HepG2 (cell line): Measurements from ENCODE around the gene DCAF16. TPM values are rescaled to one million over a fixed set of nuclear protein-coding genes. Genes with fewer than 3 reads are reported as not detected.

Experiments
- ATAC-seq: fragments of 200-7000 bp; cut with Tn5 transposase; 3 replicates; pipeline ENCODE4 v1.9.1; 2020; ENCODE audit warnings: mild to moderate bottlenecking, moderate library complexity
- BruUV-seq: library from RNA; stranded (reverse); fragments of 400-500 nt; replicated peaks from 2 replicates; lab custom pipeline; 2021; lab: Mats Ljungman, UMichigan
- CTCF ChIA-PET: fragments of 300-600 bp; formaldehyde crosslinking; extraction: SDS; loops from one replicate; lab custom pipeline; 2021; ENCODE audit warnings: low total read pairs, inconsistent platforms, low intra/inter-chr PET ratio; lab: Yijun Ruan, JAX
- POLR2A ChIA-PET: fragments of 350-600 bp; sonication (Branson Sonifier 250); formaldehyde crosslinking; loops from one replicate; lab custom pipeline; 2020; ENCODE audit warnings: antibody characterized with exemption, inconsistent platforms; lab: Yijun Ruan, JAX
- DNase-seq: peaks from one replicate; pipeline ENCODE4 v3.0.0-alpha.2; 2015; ENCODE audit warnings: low spot score
- FAIRE-seq: peaks from 3 replicates; lab custom pipeline; 2011; peaks lifted over from hg19 to GRCh38; lab: Jason Lieb, UNC
- H2AFZ ChIP-seq: one replicate; pipeline ENCODE4 v1.6.1; 2011; ENCODE audit warnings: low read length, inconsistent platforms
- H3K27ac ChIP-seq: fragments of 300-600 bp; 3 replicates; pipeline ENCODE4 v1.8.0; 2011; ENCODE audit warnings: mixed run types, mild to moderate bottlenecking, mixed read lengths, low read length, inconsistent platforms; ENCODE audit not compliant: insufficient read depth; ENCODE audit errors: extremely low read length
- H3K27me3 ChIP-seq, 2 experiments: fragments of 200-600 bp in 1 of 2; 2 replicates in 1 of 2; 3 replicates in 1 of 2; pipeline versions ENCODE4 v1.6.0 to v1.8.0; 2011; ENCODE audit warnings: low read length in 2 of 2, mild to moderate bottlenecking in 2 of 2, moderate library complexity in 2 of 2, inconsistent platforms in 1 of 2; ENCODE audit not compliant: insufficient read depth in 2 of 2, control insufficient read depth in 1 of 2
- H3K36me3 ChIP-seq, 2 experiments: fragments of 200-600 bp in 1 of 2; replicated peaks in 1 of 2; 2 replicates in 1 of 2; 3 replicates in 1 of 2; pipeline versions ENCODE4 v1.5.1 to v1.8.0; 2011; ENCODE audit warnings: low read length in 2 of 2, inconsistent platforms in 1 of 2; ENCODE audit not compliant: insufficient read depth in 2 of 2, control insufficient read depth in 1 of 2
- H3K4me1 ChIP-seq: 2 replicates; pipeline ENCODE4 v1.5.1; 2012; ENCODE audit warnings: low read length, inconsistent platforms; ENCODE audit not compliant: insufficient read depth
- H3K4me2 ChIP-seq: 2 replicates; pipeline ENCODE4 v1.6.0; 2011; ENCODE audit warnings: low read depth, low read length, inconsistent platforms
- H3K4me3 ChIP-seq, 3 experiments: fragments of 200-600 bp in 1 of 3; sonication (generic), shearing (Covaris generic) in 1 of 3; replicated peaks in 1 of 3; 2 replicates each; pipeline ENCODE4 v1.5.1; 2011 to 2016; ENCODE audit warnings: low read length in 3 of 3, inconsistent platforms in 2 of 3, low read depth in 2 of 3, mild to moderate bottlenecking in 2 of 3, control low read depth in 1 of 3, mixed read lengths in 1 of 3; ENCODE audit not compliant: insufficient read depth in 1 of 3
- H3K79me2 ChIP-seq: one replicate; pipeline ENCODE4 v1.6.1; 2011; ENCODE audit warnings: low read length, inconsistent platforms; ENCODE audit not compliant: insufficient read depth
- H3K9ac ChIP-seq: 2 replicates; pipeline ENCODE4 v1.6.0; 2011; ENCODE audit warnings: mild to moderate bottlenecking, low read depth, low read length, inconsistent platforms; ENCODE audit not compliant: insufficient read depth
- H3K9me3 ChIP-seq: 2 replicates; pipeline ENCODE4 v1.5.1; 2012; ENCODE audit warnings: mild to moderate bottlenecking, low read length
- H4K20me1 ChIP-seq: 2 replicates; pipeline ENCODE4 v1.6.0; 2011; ENCODE audit warnings: inconsistent platforms, mild to moderate bottlenecking, low read length, moderate library complexity; ENCODE audit not compliant: insufficient read depth
- GLMP ChIP-seq: sonication (generic); formaldehyde crosslinking; IDR thresholded peaks from 2 replicates; pipeline ENCODE4 v1.9.0; 2021; ENCODE audit warnings: missing genetic modification reagents, mild to moderate bottlenecking, borderline replicate concordance
- NR2F1 ChIP-seq, 2 experiments: fragments of 450-650 bp in 1 of 2; formaldehyde crosslinking in 1 of 2; IDR thresholded peaks; 2 replicates each; pipeline versions ENCODE4 v1.5.0 to v1.6.1; 2016 to 2020; ENCODE audit warnings: mild to moderate bottlenecking in 1 of 2, missing compliant biosample characterization in 1 of 2, missing genetic modification reagents in 1 of 2, moderate library complexity in 1 of 2
- THRA ChIP-seq: sonication (generic); formaldehyde crosslinking; IDR thresholded peaks from 2 replicates; pipeline ENCODE4 v1.4.0; 2020; ENCODE audit warnings: missing genetic modification reagents, borderline replicate concordance
- ZNF318 ChIP-seq: sonication (generic); formaldehyde crosslinking; IDR thresholded peaks from 2 replicates; pipeline ENCODE4 v1.4.0; 2020; ENCODE audit warnings: mild to moderate bottlenecking, missing genetic modification reagents
- ZNF703 ChIP-seq: sonication (generic); formaldehyde crosslinking; IDR thresholded peaks from 2 replicates; pipeline ENCODE4 v1.5.1; 2020; ENCODE audit warnings: missing genetic modification reagents, mild to moderate bottlenecking, moderate library complexity, borderline replicate concordance
- WGBS: methylation state at CpG from one replicate; pipeline ENCODE4 v1.1.6; 2017; ENCODE audit warnings: low lambda C conversion rate; 5-methylcytosine and 5-hydroxymethylcytosine counted together
- in situ Hi-C: cut with HindIII; loops from 2 replicates; pipeline ENCODE4 v1.10.0; 2017; ENCODE audit warnings: low pct_unique_long_range_greater_than_20kb; ENCODE audit not compliant: extremely low pct_ligation_motif_present
- intact Hi-C: fragments of 100-400 bp; cut with micrococcal nuclease; formaldehyde crosslinking; loops from one replicate; pipeline ENCODE4 v1.10.0; 2022; ENCODE audit not compliant: unreplicated experiment
- polyA plus RNA-seq, 8 experiments: library from polyadenylated mRNA; depleted of rRNA in 3 of 8; stranded (reverse) in 7 of 8; unstranded in 1 of 8; fragments of >200 nt; fragmentation: Illumina TruSeq in 4 of 8; extraction: Trizol in 4 of 8; gene quantifications; 2 replicates each; pipeline versions ENCODE4 v1.2.1 to v1.2.3, GENCODE V29; 2011 to 2016; ENCODE audit warnings: low read depth in 4 of 8, missing spikeins in 1 of 8, mixed read lengths in 1 of 8; ENCODE audit not compliant: insufficient read depth in 1 of 8
- total RNA-seq, 5 experiments: library from RNA; depleted of rRNA; stranded (reverse); fragments of >200 nt; fragmentation: Illumina TruSeq; extraction: Trizol; gene quantifications; 2 replicates each; pipeline ENCODE4 v1.2.3, GENCODE V29; 2016; ENCODE audit warnings: low read depth in 1 of 5

DCAF16 gene
- total and polyA plus RNA-seq, 2 of the 13 experiments (the other 11 are each of a cell fraction or from before 2014, with no cell fraction given), result 37.5 to 41.9 TPM

GRCh38 chr4:17758485-17758884 lies 52.1 kb downstream of the DCAF16 start:
- ChIA-PET POLR2A (no interaction called here), CTCF (no interaction called here)
- Histone ChIP-seq H2AFZ (no peak overlapping the region), H3K36me3 (no peaks in the 10 kb centered on the region), H4K20me1 (no peaks in the 10 kb centered on the region), H3K4me1 (no peaks in the 10 kb centered on the region), H3K9me3 (no peaks in the 10 kb centered on the region), H3K4me3 (no peak overlapping the region), H3K27me3 (peaks cover 0 to 5% of the 10 kb centered on the region in 2 experiments; a peak in 1 of 5 replicates), H3K9ac (no peak overlapping the region), H3K27ac (no peak overlapping the region), H3K79me2 (no peaks in the 10 kb centered on the region), H3K4me2 (no peak overlapping the region)
- intact Hi-C loops, result loop anchor here (10.0 kb wide), 1 partner anchor 606 kb away; no protein-coding TSS in a partner anchor
- 20% methylated on average over 5 of the region's 5 CpGs for WGBS
- in situ Hi-C loops, result no loop called here
- FAIRE-seq (no peak), ATAC-seq (no peak), DNase-seq (no peak)
- no TSS peak for BruUV-seq
- TF ChIP-seq NR2F1 (CRISPR knock-in tag; IDR thresholded peaks at IDR 0.05) (no peak), ZNF318 (CRISPR knock-in tag) (no peak), THRA (no peak), ZNF703 (no peak), GLMP (no peak)
